ENCODE results near the gene LRMDA.

The LRMDA gene

DNA sequence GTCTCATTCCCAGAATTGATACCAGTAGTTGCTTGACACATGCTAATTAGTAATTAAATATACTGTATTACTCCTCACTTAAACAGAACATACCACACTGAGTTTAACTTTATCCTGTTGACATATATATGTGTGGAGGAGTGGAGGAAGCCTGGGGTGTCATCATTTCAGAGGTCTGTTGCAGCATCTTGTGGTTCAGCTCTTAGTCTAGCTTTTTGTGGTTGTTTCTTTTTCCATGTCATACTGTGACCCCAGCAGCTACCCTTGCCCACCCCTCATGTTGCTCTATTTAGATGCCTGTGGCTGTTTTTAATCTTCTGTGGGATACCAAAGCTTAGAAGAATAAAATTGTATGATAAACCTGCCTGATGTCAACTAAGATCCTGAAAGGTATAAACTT lies 875.4 kb downstream of the LRMDA start:
- Histone ChIP-seq H3K27me3 (ENCODE audit: insufficient read depth, low read length, poor library complexity) (peaks cover 5% of the 10 kb centered on the region), H3K79me2 (ENCODE audit: insufficient read depth, low read length) (no peaks in the 10 kb centered on the region), H3K9ac (ENCODE audit: low read depth, low read length) (no peak overlapping the region), H3K4me3 (ENCODE audit: low read depth in 1 of 2, low read length in 2 of 2) (no peak overlapping the region), H3K36me3 (ENCODE audit: insufficient read depth, low read length) (no peaks in the 10 kb centered on the region), H3K4me2 (ENCODE audit: insufficient read depth, low read length) (no peak overlapping the region), H3K27ac (ENCODE audit: low read length) (no peak overlapping the region), H3K9me3 (ENCODE audit: insufficient read depth, low read length, severe bottlenecking) (no peaks in the 10 kb centered on the region), H2AFZ (ENCODE audit: low read depth, low read length) (no peak overlapping the region), H3K4me1 (ENCODE audit: insufficient read depth, low read length) (no peaks in the 10 kb centered on the region), H4K20me1 (ENCODE audit: insufficient read depth, low read length) (no peaks in the 10 kb centered on the region)
- no peak for ATAC-seq (ENCODE audit: insufficient read depth, low read depth)
- DNase-seq, result no peak
- no peak for TF ChIP-seq EZH2 (IDR thresholded peaks at IDR 0.05; ENCODE audit: borderline replicate concordance, low read depth, low read length, severe bottlenecking)
- TF ChIP-seq, protein P1, sequence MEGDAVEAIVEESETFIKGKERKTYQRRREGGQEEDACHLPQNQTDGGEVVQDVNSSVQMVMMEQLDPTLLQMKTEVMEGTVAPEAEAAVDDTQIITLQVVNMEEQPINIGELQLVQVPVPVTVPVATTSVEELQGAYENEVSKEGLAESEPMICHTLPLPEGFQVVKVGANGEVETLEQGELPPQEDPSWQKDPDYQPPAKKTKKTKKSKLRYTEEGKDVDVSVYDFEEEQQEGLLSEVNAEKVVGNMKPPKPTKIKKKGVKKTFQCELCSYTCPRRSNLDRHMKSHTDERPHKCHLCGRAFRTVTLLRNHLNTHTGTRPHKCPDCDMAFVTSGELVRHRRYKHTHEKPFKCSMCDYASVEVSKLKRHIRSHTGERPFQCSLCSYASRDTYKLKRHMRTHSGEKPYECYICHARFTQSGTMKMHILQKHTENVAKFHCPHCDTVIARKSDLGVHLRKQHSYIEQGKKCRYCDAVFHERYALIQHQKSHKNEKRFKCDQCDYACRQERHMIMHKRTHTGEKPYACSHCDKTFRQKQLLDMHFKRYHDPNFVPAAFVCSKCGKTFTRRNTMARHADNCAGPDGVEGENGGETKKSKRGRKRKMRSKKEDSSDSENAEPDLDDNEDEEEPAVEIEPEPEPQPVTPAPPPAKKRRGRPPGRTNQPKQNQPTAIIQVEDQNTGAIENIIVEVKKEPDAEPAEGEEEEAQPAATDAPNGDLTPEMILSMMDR (IDR thresholded peaks at IDR 0.05; ENCODE audit: borderline replicate concordance, extremely low read depth, low read length, poor library complexity, severe bottlenecking), result no peak

DNA sequence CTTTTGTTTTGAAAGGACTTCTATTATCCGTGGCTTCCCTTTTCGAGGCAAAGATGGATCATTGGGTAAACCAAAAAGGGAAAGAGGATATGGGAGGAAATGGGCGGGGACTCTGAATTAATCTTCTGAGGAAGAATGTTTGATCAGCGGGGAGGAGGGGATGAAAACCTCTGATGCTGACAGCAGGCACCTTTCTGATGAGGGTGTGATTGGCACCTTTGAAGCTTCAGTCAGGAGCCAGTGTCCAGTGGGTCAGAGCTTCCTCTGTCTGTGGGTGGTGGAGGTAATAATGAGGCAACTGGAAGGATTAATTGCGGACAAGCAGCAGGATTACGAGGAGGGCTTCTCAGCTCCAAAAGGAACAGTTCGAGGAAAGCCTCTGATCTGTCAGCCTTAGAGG lies 877.6 kb downstream of the LRMDA start:
- H3K36me3 ChIP-seq (ENCODE audit: insufficient read depth, low read length), result no peaks in the 10 kb centered on the region
- no peaks in the 10 kb centered on the region for H3K9me3 ChIP-seq (ENCODE audit: insufficient read depth, low read length, severe bottlenecking)
- H3K27ac ChIP-seq (ENCODE audit: low read length), result no peak overlapping the region
- no peak for DNase-seq
- H3K4me2 ChIP-seq (ENCODE audit: insufficient read depth, low read length), result no peak overlapping the region
- ATAC-seq (ENCODE audit: insufficient read depth, low read depth), result no peak
- peaks cover 5% of the 10 kb centered on the region for H3K27me3 ChIP-seq (ENCODE audit: insufficient read depth, low read length, poor library complexity)
- no peaks in the 10 kb centered on the region for H3K79me2 ChIP-seq (ENCODE audit: insufficient read depth, low read length)
- no peak overlapping the region for H3K9ac ChIP-seq (ENCODE audit: low read depth, low read length)
- no peaks in the 10 kb centered on the region for H3K4me1 ChIP-seq (ENCODE audit: insufficient read depth, low read length)
- no peak overlapping the region for H3K4me3 ChIP-seq (ENCODE audit: low read depth in 1 of 2, low read length in 2 of 2)
- H2AFZ ChIP-seq (ENCODE audit: low read depth, low read length), result no peak overlapping the region
- no peaks in the 10 kb centered on the region for H4K20me1 ChIP-seq (ENCODE audit: insufficient read depth, low read length)
- TF ChIP-seq EZH2 (IDR thresholded peaks at IDR 0.05; ENCODE audit: borderline replicate concordance, low read depth, low read length, severe bottlenecking), result no peak
- TF ChIP-seq, protein P1 (IDR thresholded peaks at IDR 0.05; ENCODE audit: borderline replicate concordance, extremely low read depth, low read length, poor library complexity, severe bottlenecking), result no peak

DNA sequence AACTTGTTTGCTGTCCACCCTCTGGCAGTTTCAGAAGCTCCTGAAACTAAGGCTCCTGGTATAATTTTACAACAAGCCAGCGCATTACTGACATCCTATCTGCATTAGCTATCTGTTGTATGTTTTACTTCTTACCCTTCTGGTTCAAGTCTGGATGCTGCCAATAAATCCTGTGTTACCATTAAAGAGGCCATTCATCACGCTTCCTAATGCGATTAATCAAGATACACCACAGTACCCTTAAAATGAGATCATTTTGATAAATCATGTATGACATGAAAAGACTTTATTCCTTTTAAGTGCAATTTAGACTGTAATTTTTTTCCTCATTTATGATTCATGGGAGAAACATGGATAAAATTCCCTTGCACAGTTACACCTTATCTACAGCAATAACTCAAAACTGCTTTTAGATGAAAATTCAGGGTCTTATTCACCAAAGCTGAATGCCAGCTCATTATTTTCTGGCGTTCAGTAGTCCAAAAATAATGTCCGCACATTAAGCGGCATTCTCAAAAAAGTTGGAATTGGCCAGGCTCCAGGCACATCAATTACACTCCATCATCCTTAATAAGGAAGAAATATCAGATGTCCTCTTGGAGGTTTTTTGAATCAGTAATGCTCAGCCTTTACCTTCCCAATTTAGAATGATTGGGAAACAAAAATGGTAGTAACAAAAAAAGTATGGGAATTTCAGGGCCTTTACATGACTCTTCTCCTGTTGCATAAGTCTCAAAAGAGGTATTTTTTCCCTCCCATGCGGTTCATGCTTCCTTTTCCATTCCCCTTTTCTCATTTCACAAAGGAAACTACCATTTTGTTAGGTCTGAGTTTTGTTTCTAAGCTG lies 878.5 kb downstream of the LRMDA start:
- Histone ChIP-seq H3K4me1 (ENCODE audit: insufficient read depth, low read length) (no peaks in the 10 kb centered on the region), H2AFZ (ENCODE audit: low read depth, low read length) (no peak overlapping the region), H3K4me2 (ENCODE audit: insufficient read depth, low read length) (no peak overlapping the region), H3K9me3 (ENCODE audit: insufficient read depth, low read length, severe bottlenecking) (no peaks in the 10 kb centered on the region), H4K20me1 (ENCODE audit: insufficient read depth, low read length) (no peaks in the 10 kb centered on the region), H3K79me2 (ENCODE audit: insufficient read depth, low read length) (no peaks in the 10 kb centered on the region), H3K27me3 (ENCODE audit: insufficient read depth, low read length, poor library complexity) (peaks cover 5% of the 10 kb centered on the region), H3K36me3 (ENCODE audit: insufficient read depth, low read length) (no peaks in the 10 kb centered on the region), H3K27ac (ENCODE audit: low read length) (no peak overlapping the region), H3K4me3 (ENCODE audit: low read depth in 1 of 2, low read length in 2 of 2) (no peak overlapping the region), H3K9ac (ENCODE audit: low read depth, low read length) (no peak overlapping the region)
- no peak for ATAC-seq (ENCODE audit: insufficient read depth, low read depth)
- DNase-seq, result no peak
- TF ChIP-seq, protein P1 (IDR thresholded peaks at IDR 0.05; ENCODE audit: borderline replicate concordance, extremely low read depth, low read length, poor library complexity, severe bottlenecking), result no peak
- no peak for TF ChIP-seq EZH2 (IDR thresholded peaks at IDR 0.05; ENCODE audit: borderline replicate concordance, low read depth, low read length, severe bottlenecking)

Measured in DND-41 (cell line).